ENCODE results near the gene SETBP1.

DNA sequence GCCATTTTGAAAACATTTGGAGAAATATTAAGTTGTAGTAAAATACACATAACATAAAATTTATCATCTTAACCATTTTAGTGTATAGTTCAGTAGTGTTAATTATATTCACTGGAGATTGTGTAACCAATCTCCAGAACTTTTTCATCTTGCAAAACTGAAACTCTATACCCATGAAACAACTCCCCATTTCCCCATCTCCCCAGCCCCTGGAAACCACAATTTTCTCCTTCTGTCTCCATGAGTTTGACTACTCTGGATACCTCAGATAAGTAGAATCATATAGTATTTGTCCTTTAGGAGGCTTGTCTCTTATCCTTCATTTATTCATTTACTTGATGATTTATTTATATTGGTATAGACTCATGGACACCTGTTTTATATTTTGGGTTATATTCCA lies 392.9 kb downstream of the SETBP1 start:
- TF ChIP-seq, protein P1, sequence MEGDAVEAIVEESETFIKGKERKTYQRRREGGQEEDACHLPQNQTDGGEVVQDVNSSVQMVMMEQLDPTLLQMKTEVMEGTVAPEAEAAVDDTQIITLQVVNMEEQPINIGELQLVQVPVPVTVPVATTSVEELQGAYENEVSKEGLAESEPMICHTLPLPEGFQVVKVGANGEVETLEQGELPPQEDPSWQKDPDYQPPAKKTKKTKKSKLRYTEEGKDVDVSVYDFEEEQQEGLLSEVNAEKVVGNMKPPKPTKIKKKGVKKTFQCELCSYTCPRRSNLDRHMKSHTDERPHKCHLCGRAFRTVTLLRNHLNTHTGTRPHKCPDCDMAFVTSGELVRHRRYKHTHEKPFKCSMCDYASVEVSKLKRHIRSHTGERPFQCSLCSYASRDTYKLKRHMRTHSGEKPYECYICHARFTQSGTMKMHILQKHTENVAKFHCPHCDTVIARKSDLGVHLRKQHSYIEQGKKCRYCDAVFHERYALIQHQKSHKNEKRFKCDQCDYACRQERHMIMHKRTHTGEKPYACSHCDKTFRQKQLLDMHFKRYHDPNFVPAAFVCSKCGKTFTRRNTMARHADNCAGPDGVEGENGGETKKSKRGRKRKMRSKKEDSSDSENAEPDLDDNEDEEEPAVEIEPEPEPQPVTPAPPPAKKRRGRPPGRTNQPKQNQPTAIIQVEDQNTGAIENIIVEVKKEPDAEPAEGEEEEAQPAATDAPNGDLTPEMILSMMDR (IDR thresholded peaks at IDR 0.05; ENCODE audit: low read depth, low read length), result no peak
- TF ChIP-seq POLR2A (IDR thresholded peaks at IDR 0.05; ENCODE audit: extremely low read depth, insufficient read length) (no peak), MYC (IDR thresholded peaks at IDR 0.05; ENCODE audit: low read depth, low read length) (no peak)

All from NB4 (cell line).